SK-N-SH (cell line): Measurements from ENCODE around the gene CDKL5. TPM values are rescaled to one million over a fixed set of nuclear protein-coding genes. Genes with fewer than 3 reads are reported as not detected.

Experiments used
- CTCF ChIA-PET: fragments of 300-600, 350-600 bp; formaldehyde crosslinking; extraction: SDS; loops from one replicate; lab custom pipeline; 2021; lab: Yijun Ruan, JAX
- POLR2A ChIA-PET: fragments of 350-600 bp; sonication (Branson Sonifier 250); formaldehyde crosslinking; extraction: SDS; loops from one replicate; lab custom pipeline; 2020; ENCODE audit warnings: antibody characterized with exemption, inconsistent platforms; lab: Yijun Ruan, JAX
- DNase-seq: peaks from one replicate; pipeline ENCODE4 v3.0.0; 2012
- H2AFZ ChIP-seq: fragments of 200-600 bp; sonication (generic); 2 replicates; pipeline ENCODE4 v1.8.1; 2016; ENCODE audit warnings: antibody characterized with exemption, mild to moderate bottlenecking, low read depth
- H3F3A ChIP-seq: fragments of 200-600 bp; sonication (generic); replicated peaks from 2 replicates; pipeline ENCODE3; 2016; ENCODE audit warnings: antibody characterized with exemption, mild to moderate bottlenecking; ENCODE audit not compliant: insufficient read depth
- H3K27ac ChIP-seq, 2 experiments: fragments of 200-500 bp in 1 of 2; fragments of 200-600 bp in 1 of 2; sonication (Bioruptor generic) in 1 of 2; sonication (generic), shearing (Covaris generic) in 1 of 2; 2 replicates each; pipeline versions ENCODE4 v1.5.1 to v1.6.1; 2014 to 2016; ENCODE audit warnings: low read depth in 2 of 2, inconsistent platforms in 1 of 2, low read length in 1 of 2, mild to moderate bottlenecking in 1 of 2, mixed read lengths in 1 of 2
- H3K27me3 ChIP-seq: fragments of 200-600 bp; sonication (generic), shearing (Covaris generic); 2 replicates; pipeline ENCODE4 v1.6.1; 2016; ENCODE audit warnings: mixed run types; ENCODE audit not compliant: insufficient read depth
- H3K36me3 ChIP-seq, 2 experiments: fragments of 200-500 bp in 1 of 2; fragments of 200-600 bp in 1 of 2; sonication (Bioruptor generic) in 1 of 2; sonication (generic) in 1 of 2; replicated peaks in 1 of 2; 2 replicates each; pipeline versions ENCODE3 to v1.5.1; 2014 to 2016; ENCODE audit warnings: low read length in 1 of 2, mild to moderate bottlenecking in 1 of 2; ENCODE audit not compliant: insufficient read depth in 2 of 2, control insufficient read depth in 1 of 2
- H3K4me1 ChIP-seq, 2 experiments: fragments of 200-500 bp in 1 of 2; fragments of 200-600 bp in 1 of 2; sonication (Bioruptor generic) in 1 of 2; sonication (generic), shearing (Covaris generic) in 1 of 2; 2 replicates each; pipeline versions ENCODE4 v1.5.1 to v1.6.1; 2014 to 2016; ENCODE audit warnings: low read depth in 1 of 2, low read length in 1 of 2, mixed run types in 1 of 2; ENCODE audit not compliant: insufficient read depth in 2 of 2, control insufficient read depth in 1 of 2
- H3K4me2 ChIP-seq: fragments of 200-600 bp; sonication (generic), shearing (Covaris generic); 2 replicates; pipeline ENCODE4 v1.6.1; 2017; ENCODE audit warnings: mixed run types
- H3K4me3 ChIP-seq, 2 experiments: fragments of 200-500 bp in 1 of 2; fragments of 200-600 bp in 1 of 2; sonication (Bioruptor generic) in 1 of 2; sonication (generic), shearing (Covaris generic) in 1 of 2; 2 replicates each; pipeline versions ENCODE4 v1.5.1 to v1.8.1; 2014 to 2016; ENCODE audit warnings: low read depth in 2 of 2, inconsistent platforms in 1 of 2, low read length in 1 of 2, mild to moderate bottlenecking in 1 of 2, mixed read lengths in 1 of 2, moderate library complexity in 1 of 2
- H3K79me2 ChIP-seq: fragments of 200-600 bp; sonication (generic); 2 replicates; pipeline ENCODE4 v1.8.1; 2017; ENCODE audit warnings: mild to moderate bottlenecking; ENCODE audit not compliant: insufficient read depth
- H3K9ac ChIP-seq: fragments of 200-600 bp; sonication (generic); 2 replicates; pipeline ENCODE4 v1.6.1; 2017; ENCODE audit warnings: mixed run types
- H3K9me2 ChIP-seq: fragments of 200-600 bp; sonication (generic); 2 replicates; pipeline ENCODE4 v1.6.1; 2017; ENCODE audit warnings: mixed run types
- H3K9me3 ChIP-seq: fragments of 200-600 bp; sonication (generic); 2 replicates; pipeline ENCODE4 v1.6.1; 2017; ENCODE audit warnings: mixed run types, mild to moderate bottlenecking, moderate library complexity
- H4K20me1 ChIP-seq: fragments of 200-600 bp; sonication (generic); 2 replicates; pipeline ENCODE4 v1.6.1; 2017; ENCODE audit warnings: mild to moderate bottlenecking, mixed run types; ENCODE audit not compliant: insufficient read depth
- CHD2 ChIP-seq: fragments of 150-350 bp; IDR thresholded peaks from 2 replicates; pipeline ENCODE4 v1.6.1; 2018; ENCODE audit warnings: low read length; ENCODE audit not compliant: partially characterized antibody
- CTCF ChIP-seq: fragments of 200-600 bp; sonication (generic); IDR thresholded peaks from 2 replicates; pipeline ENCODE4 v1.6.1; 2017; ENCODE audit warnings: antibody characterized with exemption, mild to moderate bottlenecking, moderate library complexity
- FOXJ3 ChIP-seq: sonication (generic); formaldehyde crosslinking; IDR thresholded peaks from 2 replicates; pipeline ENCODE4 v1.5.1; 2020; ENCODE audit warnings: mild to moderate bottlenecking, missing genetic modification reagents
- FOXM1 ChIP-seq: IDR thresholded peaks from 2 replicates; pipeline ENCODE4 v1.4.0; 2012; ENCODE audit warnings: low read depth, mild to moderate bottlenecking
- GABPA ChIP-seq: IDR thresholded peaks from 2 replicates; pipeline ENCODE4 v1.4.0; 2012; ENCODE audit warnings: low read depth, mild to moderate bottlenecking
- GATA2 ChIP-seq: sonication (generic); formaldehyde crosslinking; IDR thresholded peaks from 2 replicates; pipeline ENCODE4 v1.5.0; 2020; ENCODE audit warnings: mild to moderate bottlenecking, missing genetic modification reagents
- IRF3 ChIP-seq: fragments of 150-350 bp; IDR thresholded peaks from 2 replicates; pipeline ENCODE4 v1.6.1; 2016; ENCODE audit warnings: mild to moderate bottlenecking, low read depth, low read length
- JUND ChIP-seq: IDR thresholded peaks from 2 replicates; pipeline ENCODE4 v1.4.0; 2012
- MAX ChIP-seq: IDR thresholded peaks from 2 replicates; pipeline ENCODE4 v1.4.0; 2012; ENCODE audit warnings: low read depth
- MXI1 ChIP-seq: IDR thresholded peaks from 2 replicates; pipeline ENCODE4 v1.6.1; 2012; ENCODE audit warnings: mild to moderate bottlenecking, low read depth, low read length, improper control_type of control experiment
- NFIC ChIP-seq: IDR thresholded peaks from 2 replicates; pipeline ENCODE4 v1.4.0; 2012; ENCODE audit warnings: borderline replicate concordance
- PBX3 ChIP-seq: IDR thresholded peaks from 2 replicates; pipeline ENCODE4; 2012
- RAD21 ChIP-seq: IDR thresholded peaks from 2 replicates; pipeline ENCODE4 v1.6.1; 2012; ENCODE audit warnings: mild to moderate bottlenecking, low read length
- RCOR1 ChIP-seq: fragments of 150-350 bp; IDR thresholded peaks from 2 replicates; pipeline ENCODE4 v1.6.1; 2017; ENCODE audit warnings: antibody characterized with exemption, low read length
- SMC3 ChIP-seq: IDR thresholded peaks from 2 replicates; pipeline ENCODE4 v1.6.1; 2012; ENCODE audit warnings: low read depth, low read length, improper control_type of control experiment
- TAF1 ChIP-seq: IDR thresholded peaks from 2 replicates; pipeline ENCODE4 v1.6.1; 2012; ENCODE audit warnings: low read depth, mild to moderate bottlenecking, low read length, moderate library complexity, borderline replicate concordance
- TEAD4 ChIP-seq: IDR thresholded peaks from 2 replicates; pipeline ENCODE4 v1.4.0; 2012; ENCODE audit warnings: mild to moderate bottlenecking, borderline replicate concordance; ENCODE audit not compliant: insufficient read depth
- USF1 ChIP-seq: IDR thresholded peaks from 2 replicates; pipeline ENCODE4 v1.4.0; 2012; ENCODE audit warnings: low read depth, borderline replicate concordance
- YY1 ChIP-seq: IDR thresholded peaks from 2 replicates; pipeline ENCODE4 v1.4.0; 2012; ENCODE audit warnings: low read depth, mild to moderate bottlenecking
- WGBS: methylation state at CpG from one replicate; pipeline ENCODE4 v1.1.6; 2017; ENCODE audit warnings: low lambda C conversion rate; 5-methylcytosine and 5-hydroxymethylcytosine counted together
- polyA plus RNA-seq, 3 experiments: library from polyadenylated mRNA; depleted of rRNA; stranded (reverse); fragments of >200 nt; gene quantifications; 2 replicates each; pipeline ENCODE4 v1.2.3, GENCODE V29; 2012

Gene CDKL5
- polyA plus RNA-seq, 1 of the 3 experiments (the other 2 are of a cell fraction): 1.3 TPM

GRCh38 chrX:18449236-18449635 lies 23.8 kb downstream of the CDKL5 start:
- no peak for DNase-seq
- Histone ChIP-seq H3F3A (no peaks in the 10 kb centered on the region), H3K9me2 (no peaks in the 10 kb centered on the region), H3K4me3 (no peak overlapping the region), H3K4me1 (peaks cover 0 to 9% of the 10 kb centered on the region in 2 experiments; a peak in 1 of 4 replicates), H3K4me2 (no peak overlapping the region), H3K27ac (no peak overlapping the region), H3K27me3 (no peaks in the 10 kb centered on the region), H3K36me3 (no peaks in the 10 kb centered on the region), H2AFZ (no peak overlapping the region), H3K79me2 (peaks cover 13% of the 10 kb centered on the region; the same call in 1 of the 2 replicates), H4K20me1 (no peaks in the 10 kb centered on the region), H3K9me3 (no peaks in the 10 kb centered on the region), H3K9ac (no peak overlapping the region)
- 46% methylated on average over 4 of the region's 4 CpGs for WGBS
- TF ChIP-seq YY1 (no peak), IRF3 (no peak), RCOR1 (no peak), NFIC (no peak), PBX3 (no peak), JUND (no peak), SMC3 (no peak), GATA2 (CRISPR knock-in tag) (no peak), FOXJ3 (no peak), FOXM1 (no peak), GABPA (no peak), USF1 (no peak), CTCF (no peak), TAF1 (no peak), TEAD4 (no peak), CHD2 (no peak), RAD21 (no peak), MXI1 (no peak), MAX (no peak)
- ChIA-PET POLR2A (no interaction called here), CTCF (no interaction called here)
